Measurements from ENCODE around the gene ITPK1.

DNA sequence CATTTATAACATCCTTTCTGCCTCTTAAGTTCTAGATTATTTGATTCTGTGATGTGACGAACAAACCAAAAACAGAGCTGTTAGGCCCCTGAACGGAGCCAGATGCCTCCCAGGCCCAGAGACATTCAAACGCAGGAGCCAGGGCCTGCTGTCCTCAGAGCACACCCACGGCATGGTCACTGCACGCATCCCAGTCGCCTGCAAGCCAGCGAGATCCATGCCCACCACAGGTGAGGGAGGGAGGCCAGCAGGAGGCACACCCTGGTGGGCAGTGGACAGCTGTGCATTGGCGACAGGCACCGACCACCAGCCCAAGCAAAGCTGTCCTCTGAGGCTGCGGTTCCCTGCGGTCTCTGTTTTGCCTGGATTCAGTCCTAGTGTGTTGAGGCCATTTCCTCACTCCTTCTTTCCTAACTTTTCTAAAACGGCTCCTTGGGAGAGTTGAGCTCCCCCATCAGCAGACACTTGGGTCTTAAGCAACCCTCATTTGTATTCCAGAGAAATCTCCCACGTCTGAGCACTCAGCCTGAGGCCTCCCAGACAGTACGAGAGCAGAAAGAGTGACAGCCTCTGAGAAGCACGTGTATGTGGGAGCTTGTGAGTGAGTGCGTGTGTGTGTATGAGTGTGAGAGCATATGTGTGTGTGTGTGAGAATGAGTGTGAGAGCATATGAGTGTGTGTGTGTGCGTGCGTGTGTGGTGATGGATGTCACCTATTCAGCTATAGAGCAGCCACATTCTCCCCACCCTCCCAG lies 111.6 kb downstream of the ITPK1 start:
- TF ChIP-seq, protein P1, sequence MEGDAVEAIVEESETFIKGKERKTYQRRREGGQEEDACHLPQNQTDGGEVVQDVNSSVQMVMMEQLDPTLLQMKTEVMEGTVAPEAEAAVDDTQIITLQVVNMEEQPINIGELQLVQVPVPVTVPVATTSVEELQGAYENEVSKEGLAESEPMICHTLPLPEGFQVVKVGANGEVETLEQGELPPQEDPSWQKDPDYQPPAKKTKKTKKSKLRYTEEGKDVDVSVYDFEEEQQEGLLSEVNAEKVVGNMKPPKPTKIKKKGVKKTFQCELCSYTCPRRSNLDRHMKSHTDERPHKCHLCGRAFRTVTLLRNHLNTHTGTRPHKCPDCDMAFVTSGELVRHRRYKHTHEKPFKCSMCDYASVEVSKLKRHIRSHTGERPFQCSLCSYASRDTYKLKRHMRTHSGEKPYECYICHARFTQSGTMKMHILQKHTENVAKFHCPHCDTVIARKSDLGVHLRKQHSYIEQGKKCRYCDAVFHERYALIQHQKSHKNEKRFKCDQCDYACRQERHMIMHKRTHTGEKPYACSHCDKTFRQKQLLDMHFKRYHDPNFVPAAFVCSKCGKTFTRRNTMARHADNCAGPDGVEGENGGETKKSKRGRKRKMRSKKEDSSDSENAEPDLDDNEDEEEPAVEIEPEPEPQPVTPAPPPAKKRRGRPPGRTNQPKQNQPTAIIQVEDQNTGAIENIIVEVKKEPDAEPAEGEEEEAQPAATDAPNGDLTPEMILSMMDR (IDR thresholded peaks at IDR 0.05; ENCODE audit: low read depth, low read length), result no peak
- TF ChIP-seq EZH2phosphoT487 (IDR thresholded peaks at IDR 0.05; ENCODE audit: low read depth), result no peak
